ENCODE results near the gene SLC12A8.

SLC12A8 gene

GRCh38 chr3:125206934-125207333 lies 5.6 kb downstream of the SLC12A8 start:
- Histone ChIP-seq H3K9ac (ENCODE audit: low read depth, low read length) (no peak overlapping the region), H3K4me1 (ENCODE audit: insufficient read depth, low read length) (no peaks in the 10 kb centered on the region), H3K9me3 (ENCODE audit: control insufficient read depth, insufficient read depth, low read length) (no peaks in the 10 kb centered on the region), H3K36me3 (ENCODE audit: insufficient read depth, low read length) (no peaks in the 10 kb centered on the region; the same call in 1 of the 2 replicates)

DNA sequence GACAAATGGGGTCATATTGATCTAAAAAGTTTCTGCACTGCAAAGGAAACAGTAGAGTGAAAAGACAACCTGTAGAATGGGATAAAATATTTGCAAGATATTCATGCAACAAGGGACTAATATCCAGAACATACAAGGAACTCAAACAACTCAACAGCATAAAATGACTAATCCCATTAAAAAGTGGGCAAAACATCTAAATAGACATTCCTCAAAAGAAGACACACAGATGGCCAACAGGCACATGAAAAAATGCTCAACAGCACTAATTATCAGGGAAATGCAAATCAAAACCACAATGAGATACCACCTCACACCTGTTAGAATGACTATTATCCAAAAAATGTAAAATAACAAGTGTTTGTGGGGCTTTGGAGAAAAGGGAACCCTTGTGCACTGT lies 8.8 kb downstream of the SLC12A8 start:
- no peaks in the 10 kb centered on the region for H3K9me3 ChIP-seq (ENCODE audit: control insufficient read depth, insufficient read depth, low read length)
- no peak overlapping the region for H3K9ac ChIP-seq (ENCODE audit: low read depth, low read length)
- no peaks in the 10 kb centered on the region for H3K4me1 ChIP-seq (ENCODE audit: insufficient read depth, low read length)
- no peaks in the 10 kb centered on the region; the same call in 1 of the 2 replicates for H3K36me3 ChIP-seq (ENCODE audit: insufficient read depth, low read length)

DNA sequence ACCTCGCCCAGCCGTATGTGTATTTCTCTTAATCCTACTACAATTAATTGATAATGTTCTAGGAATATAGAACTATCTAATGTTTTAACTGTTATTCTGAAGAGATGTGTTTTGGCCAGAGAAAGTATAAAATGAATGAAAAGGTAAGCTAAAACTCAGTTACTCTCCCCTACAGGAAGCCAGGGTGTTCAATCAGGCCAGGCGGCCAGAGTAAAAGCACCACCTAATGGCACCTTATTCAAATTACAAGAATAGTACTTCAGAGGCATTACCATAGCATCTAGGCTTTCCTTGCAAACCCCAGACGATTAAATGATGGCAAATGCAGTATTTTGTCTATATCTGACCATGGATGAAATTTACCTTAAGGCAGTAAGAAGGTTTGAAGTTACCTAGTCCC lies 10.4 kb downstream of the SLC12A8 start:
- Histone ChIP-seq H3K9me3 (ENCODE audit: control insufficient read depth, insufficient read depth, low read length) (no peaks in the 10 kb centered on the region), H3K36me3 (ENCODE audit: insufficient read depth, low read length) (no peaks in the 10 kb centered on the region), H3K9ac (ENCODE audit: low read depth, low read length) (no peak overlapping the region), H3K4me1 (ENCODE audit: insufficient read depth, low read length) (no peaks in the 10 kb centered on the region)

GRCh38 chr3:125200731-125201139 lies 11.8 kb downstream of the SLC12A8 start:
- Histone ChIP-seq H3K4me1 (ENCODE audit: insufficient read depth, low read length) (no peaks in the 10 kb centered on the region), H3K9ac (ENCODE audit: low read depth, low read length) (no peak overlapping the region), H3K36me3 (ENCODE audit: insufficient read depth, low read length) (no peaks in the 10 kb centered on the region), H3K9me3 (ENCODE audit: control insufficient read depth, insufficient read depth, low read length) (no peaks in the 10 kb centered on the region)

- H3K9me3 ChIP-seq (ENCODE audit: control insufficient read depth, insufficient read depth, low read length) = no peaks in the 10 kb centered on the region
- H3K36me3 ChIP-seq (ENCODE audit: insufficient read depth, low read length) = no peaks in the 10 kb centered on the region
- peaks cover 26% of the 10 kb centered on the region for H3K4me1 ChIP-seq (ENCODE audit: insufficient read depth, low read length)
- no peak overlapping the region for H3K9ac ChIP-seq (ENCODE audit: low read depth, low read length)
These were observed 17.5 kb downstream of the SLC12A8 start for GRCh38 chr3:125194849-125195601.

- Histone ChIP-seq H3K4me1 (ENCODE audit: insufficient read depth, low read length) (peaks cover 26% of the 10 kb centered on the region), H3K9ac (ENCODE audit: low read depth, low read length) (no peak overlapping the region), H3K9me3 (ENCODE audit: control insufficient read depth, insufficient read depth, low read length) (no peaks in the 10 kb centered on the region), H3K36me3 (ENCODE audit: insufficient read depth, low read length) (no peaks in the 10 kb centered on the region)
These were observed 18.3 kb downstream of the SLC12A8 start for GRCh38 chr3:125194061-125194848.

DNA sequence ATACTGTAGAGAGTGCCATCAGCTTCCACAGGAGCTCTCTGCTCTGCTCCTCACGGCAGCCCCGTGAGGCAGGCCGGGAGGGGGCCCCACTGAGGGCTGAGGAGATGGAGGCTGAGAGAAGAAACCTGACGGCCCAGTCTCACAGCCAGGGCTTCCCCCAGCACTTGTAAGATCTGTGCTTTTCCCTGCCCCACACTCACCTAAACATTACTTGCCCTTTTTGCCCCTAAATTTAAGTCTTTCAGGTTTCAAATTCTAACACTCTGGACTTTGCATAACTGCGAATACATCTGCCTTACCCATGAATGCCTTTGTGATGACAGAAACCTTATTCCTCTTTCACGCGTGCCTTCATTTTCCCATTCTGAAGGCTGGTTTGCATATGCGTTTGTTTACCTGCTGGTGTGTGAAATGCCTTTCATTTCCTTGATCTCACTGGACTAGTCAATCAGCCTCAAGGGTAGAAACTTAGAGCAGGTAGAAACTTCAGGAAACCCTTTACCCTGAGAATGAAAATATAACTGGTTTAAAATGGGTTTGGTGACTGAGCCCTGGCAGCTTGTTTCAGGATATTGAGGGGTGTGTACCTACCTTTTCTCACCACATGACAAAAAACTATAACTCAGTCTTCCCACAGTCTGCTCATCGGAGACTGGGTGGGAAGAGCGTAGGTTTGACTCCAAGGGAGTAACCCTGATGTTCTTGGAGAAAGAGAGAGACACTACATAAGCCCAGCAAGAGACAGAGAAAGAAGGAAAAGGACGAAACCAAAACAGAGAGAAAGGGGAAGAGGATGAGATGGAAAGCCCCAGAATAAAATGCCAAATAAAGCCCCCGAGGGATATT lies 20.1 kb downstream of the SLC12A8 start:
- no peaks in the 10 kb centered on the region; the same call in 1 of the 2 replicates for H3K36me3 ChIP-seq (ENCODE audit: insufficient read depth, low read length)
- H3K9ac ChIP-seq (ENCODE audit: low read depth, low read length) = no peak overlapping the region
- H3K9me3 ChIP-seq (ENCODE audit: control insufficient read depth, insufficient read depth, low read length) = no peaks in the 10 kb centered on the region
- H3K4me1 ChIP-seq (ENCODE audit: insufficient read depth, low read length) = peaks cover 26% of the 10 kb centered on the region

- Histone ChIP-seq H3K9me3 (ENCODE audit: control insufficient read depth, insufficient read depth, low read length) (no peaks in the 10 kb centered on the region), H3K4me1 (ENCODE audit: insufficient read depth, low read length) (peaks cover 26% of the 10 kb centered on the region), H3K36me3 (ENCODE audit: insufficient read depth, low read length) (no peaks in the 10 kb centered on the region; the same call in 1 of the 2 replicates), H3K9ac (ENCODE audit: low read depth, low read length) (no peak overlapping the region)
These were observed 20.8 kb downstream of the SLC12A8 start for GRCh38 chr3:125191730-125192129.

DNA sequence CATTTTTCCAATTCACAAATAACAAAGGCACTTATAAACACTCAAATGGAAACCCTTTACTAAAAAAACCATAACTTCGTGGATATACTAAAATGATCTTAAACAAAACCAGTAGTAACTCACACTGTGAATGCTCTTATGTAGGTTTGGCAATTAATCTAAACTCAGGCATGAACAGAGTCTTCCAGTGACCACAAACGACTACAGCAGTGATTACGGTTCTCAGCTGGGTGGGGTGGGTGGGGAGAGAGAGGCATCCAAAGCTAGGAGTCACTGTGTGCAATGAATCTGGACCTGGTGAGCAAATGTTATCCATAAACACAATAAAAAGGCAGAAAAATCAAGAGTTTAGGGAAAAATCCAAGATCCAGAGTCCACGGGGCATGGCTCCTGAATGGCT lies 21.3 kb downstream of the SLC12A8 start:
- no peaks in the 10 kb centered on the region for H3K9me3 ChIP-seq (ENCODE audit: control insufficient read depth, insufficient read depth, low read length)
- H3K36me3 ChIP-seq (ENCODE audit: insufficient read depth, low read length) = no peaks in the 10 kb centered on the region; the same call in 1 of the 2 replicates
- H3K4me1 ChIP-seq (ENCODE audit: insufficient read depth, low read length) = peaks cover 26% of the 10 kb centered on the region
- H3K9ac ChIP-seq (ENCODE audit: low read depth, low read length) = no peak overlapping the region

DNA sequence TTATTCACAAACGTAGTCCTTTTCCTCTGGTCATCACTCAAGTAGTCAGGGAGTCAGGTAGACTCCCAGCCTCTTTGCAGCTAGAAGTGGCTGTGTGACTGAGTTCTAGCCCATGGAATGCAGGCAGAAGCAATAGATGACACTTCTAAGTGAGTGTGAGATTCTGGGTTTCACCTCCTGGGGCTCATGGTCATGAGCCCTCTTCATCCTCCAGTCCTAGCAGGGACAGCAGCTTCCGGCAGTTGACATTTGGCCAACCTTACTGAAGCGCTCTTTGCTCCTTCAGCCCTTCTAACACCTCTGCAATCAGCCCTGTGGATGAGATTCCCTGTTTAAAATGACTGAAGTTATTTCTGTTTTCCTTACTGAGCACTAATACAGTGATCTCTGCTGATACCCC lies 21.8 kb downstream of the SLC12A8 start:
- Histone ChIP-seq H3K36me3 (ENCODE audit: insufficient read depth, low read length) (no peaks in the 10 kb centered on the region; the same call in 1 of the 2 replicates), H3K9me3 (ENCODE audit: control insufficient read depth, insufficient read depth, low read length) (no peaks in the 10 kb centered on the region), H3K4me1 (ENCODE audit: insufficient read depth, low read length) (peaks cover 26% of the 10 kb centered on the region), H3K9ac (ENCODE audit: low read depth, low read length) (no peak overlapping the region)

- Histone ChIP-seq H3K36me3 (ENCODE audit: insufficient read depth, low read length) (no peaks in the 10 kb centered on the region; the same call in 1 of the 2 replicates), H3K4me1 (ENCODE audit: insufficient read depth, low read length) (peaks cover 25% of the 10 kb centered on the region), H3K9me3 (ENCODE audit: control insufficient read depth, insufficient read depth, low read length) (no peaks in the 10 kb centered on the region), H3K9ac (ENCODE audit: low read depth, low read length) (no peak overlapping the region)
These were observed 23.0 kb downstream of the SLC12A8 start for GRCh38 chr3:125189378-125190165.

GRCh38 chr3:125188955-125189354 lies 23.6 kb downstream of the SLC12A8 start:
- Histone ChIP-seq H3K36me3 (ENCODE audit: insufficient read depth, low read length) (no peaks in the 10 kb centered on the region; the same call in 1 of the 2 replicates), H3K4me1 (ENCODE audit: insufficient read depth, low read length) (peaks cover 20% of the 10 kb centered on the region), H3K9me3 (ENCODE audit: control insufficient read depth, insufficient read depth, low read length) (no peaks in the 10 kb centered on the region), H3K9ac (ENCODE audit: low read depth, low read length) (no peak overlapping the region)

GRCh38 chr3:125187599-125187910 lies 25.0 kb downstream of the SLC12A8 start:
- Histone ChIP-seq H3K9ac (ENCODE audit: low read depth, low read length) (no peak overlapping the region), H3K36me3 (ENCODE audit: insufficient read depth, low read length) (no peaks in the 10 kb centered on the region; the same call in none of the 2 replicates), H3K4me1 (ENCODE audit: insufficient read depth, low read length) (peaks cover 10% of the 10 kb centered on the region; the same call in 1 of the 2 replicates), H3K9me3 (ENCODE audit: control insufficient read depth, insufficient read depth, low read length) (no peaks in the 10 kb centered on the region)

Measured in ES-I3 (cell line).